A673 (cell line): Measurements from ENCODE around the gene HEPHL1. TPM values are rescaled to one million over a fixed set of nuclear protein-coding genes. Genes with fewer than 3 reads are reported as not detected.

Experiments
- BruUV-seq: library from RNA; stranded (reverse); fragments of 400-500 nt; replicated peaks from 2 replicates; lab custom pipeline; 2021; lab: Mats Ljungman, UMichigan
- CTCF ChIA-PET: fragments of 300-600 bp; sonication (Branson Sonifier 250); formaldehyde crosslinking; loops from one replicate; lab custom pipeline; 2022; ENCODE audit warnings: antibody characterized with exemption; lab: Charles Lee
- POLR2A ChIA-PET: fragments of 300-600 bp; sonication (Branson Sonifier 250); formaldehyde crosslinking; loops from one replicate; lab custom pipeline; 2022; ENCODE audit warnings: antibody characterized with exemption; ENCODE audit not compliant: low non-redundant PET; lab: Charles Lee
- DNase-seq: peaks from one replicate; pipeline ENCODE4 v3.0.0-alpha.2; 2015; ENCODE audit warnings: low spot score
- H3K27ac ChIP-seq: fragments of 200-600 bp; sonication (generic); 2 replicates; pipeline ENCODE4 v1.5.1; 2016; ENCODE audit warnings: mixed run types, low read depth, mild to moderate bottlenecking, mixed read lengths, antibody characterized with exemption, low read length; ENCODE audit not compliant: poor library complexity, severe bottlenecking
- H3K27me3 ChIP-seq: fragments of 200-600 bp; sonication (generic); replicated peaks from 2 replicates; pipeline ENCODE4 v1.6.1; 2017; ENCODE audit warnings: mixed run types, low read depth, mild to moderate bottlenecking, mixed read lengths, antibody characterized with exemption, low read length; ENCODE audit not compliant: insufficient read depth, poor library complexity
- H3K36me3 ChIP-seq: fragments of 200-600 bp; sonication (generic); 2 replicates; pipeline ENCODE4 v1.6.1; 2016; ENCODE audit warnings: mixed run types, mild to moderate bottlenecking, mixed read lengths, antibody characterized with exemption, low read length; ENCODE audit not compliant: insufficient read depth, poor library complexity, severe bottlenecking
- H3K4me1 ChIP-seq: fragments of 200-600 bp; sonication (generic); 2 replicates; pipeline ENCODE4 v1.6.1; 2017; ENCODE audit warnings: mixed run types, mild to moderate bottlenecking, mixed read lengths, antibody characterized with exemption, low read length; ENCODE audit not compliant: insufficient read depth, poor library complexity, severe bottlenecking
- H3K4me3 ChIP-seq: fragments of 200-600 bp; sonication (generic); 2 replicates; pipeline ENCODE4 v1.5.1; 2016; ENCODE audit warnings: low read depth, mixed run types, mild to moderate bottlenecking, mixed read lengths, low read length; ENCODE audit not compliant: poor library complexity, severe bottlenecking
- H3K9me3 ChIP-seq: fragments of 200-600 bp; sonication (generic); 2 replicates; pipeline ENCODE4 v1.6.1; 2016; ENCODE audit warnings: mixed run types, low read depth, mild to moderate bottlenecking, mixed read lengths, antibody characterized with exemption, low read length; ENCODE audit not compliant: poor library complexity, severe bottlenecking
- CTCF ChIP-seq: fragments of 300-800, 200-600 bp; sonication (generic); conservative IDR thresholded peaks from 2 replicates; pipeline ENCODE4 v1.5.1; 2017; ENCODE audit warnings: low read depth, mild to moderate bottlenecking, antibody characterized with exemption, low read length, moderate library complexity, mixed read lengths
- EZH2 ChIP-seq: fragments of 200-600 bp; sonication (generic); IDR thresholded peaks from 2 replicates; pipeline ENCODE4 v1.6.1; 2017; ENCODE audit warnings: borderline replicate concordance, low read depth, mild to moderate bottlenecking, mixed read lengths, antibody characterized with exemption, low read length; ENCODE audit not compliant: poor library complexity, severe bottlenecking
- intact Hi-C: fragments of 100-400 bp; cut with micrococcal nuclease; formaldehyde crosslinking; loops from one replicate; pipeline ENCODE4 v1.10.0; 2022; ENCODE audit not compliant: unreplicated experiment
- total RNA-seq: library from RNA; stranded (reverse); gene quantifications from 2 replicates; pipeline ENCODE4 v1.2.3, GENCODE V29; 2021

Gene HEPHL1
- total RNA-seq, 1 experiment from 2014 or later, result not detected

DNA sequence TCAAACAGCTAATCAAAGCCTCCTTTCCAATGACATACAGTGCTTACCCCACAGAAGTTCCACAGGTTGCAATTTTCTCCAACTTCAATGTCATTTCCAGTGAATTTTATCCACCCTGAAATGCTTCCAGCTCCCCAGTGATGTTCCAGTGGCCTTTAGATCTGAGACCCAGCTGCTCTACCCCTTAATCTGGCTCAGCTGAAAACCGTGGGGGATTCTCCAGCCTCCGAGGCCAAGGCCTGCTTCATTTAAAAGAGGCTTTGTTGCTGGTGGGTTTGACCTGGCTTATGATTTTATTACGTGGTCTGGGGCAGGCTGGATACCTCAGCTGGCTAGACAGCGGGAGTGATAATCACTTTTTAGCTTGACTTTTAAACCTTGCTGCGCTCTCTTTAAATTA, 10.9 kb downstream of the HEPHL1 start:
- no TSS peak for BruUV-seq
- ChIA-PET POLR2A (no interaction called here), CTCF (no interaction called here)
- Histone ChIP-seq H3K9me3 (no peaks in the 10 kb centered on the region), H3K4me3 (no peak overlapping the region), H3K36me3 (no peaks in the 10 kb centered on the region), H3K4me1 (no peaks in the 10 kb centered on the region), H3K27ac (no peak overlapping the region), H3K27me3 (no peaks in the 10 kb centered on the region)
- DNase-seq, result no peak
- TF ChIP-seq CTCF (no peak), EZH2 (no peak)
- intact Hi-C loops, result no loop called here

DNA sequence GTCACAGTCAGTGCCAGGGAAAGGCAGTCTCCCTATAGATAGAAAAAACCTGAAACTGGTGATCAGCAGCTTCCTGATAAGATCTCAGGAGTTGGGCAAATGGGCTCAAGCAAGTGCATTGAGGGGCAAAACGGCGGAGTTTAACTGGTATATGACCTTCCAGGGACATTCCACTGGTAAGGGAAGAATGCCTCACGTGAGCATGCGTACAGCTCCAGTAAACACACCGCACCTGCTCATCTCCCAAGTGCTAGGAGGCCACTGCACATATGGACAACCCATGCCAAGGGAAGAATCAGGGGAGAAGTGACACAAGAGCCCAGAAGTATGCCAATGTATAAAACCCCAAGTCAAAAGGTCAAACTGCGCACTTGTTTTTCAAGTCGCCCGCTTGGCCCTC, 11.6 kb downstream of the HEPHL1 start:
- POLR2A ChIA-PET, result no interaction called here
- no peaks in the 10 kb centered on the region for H3K4me1 ChIP-seq
- no peaks in the 10 kb centered on the region for H3K36me3 ChIP-seq
- no peaks in the 10 kb centered on the region for H3K27me3 ChIP-seq
- DNase-seq, result no peak
- H3K9me3 ChIP-seq, result no peaks in the 10 kb centered on the region
- intact Hi-C loops, result no loop called here
- H3K4me3 ChIP-seq, result no peak overlapping the region
- CTCF ChIA-PET, result no interaction called here
- no peak overlapping the region for H3K27ac ChIP-seq
- BruUV-seq, result no TSS peak
- no peak for TF ChIP-seq EZH2
- TF ChIP-seq CTCF, result no peak

GRCh38 chr11:94034207-94034606, 13.1 kb downstream of the HEPHL1 start:
- TF ChIP-seq EZH2 (no peak), CTCF (no peak)
- H3K4me1 ChIP-seq, result no peaks in the 10 kb centered on the region
- intact Hi-C loops, result no loop called here
- no peaks in the 10 kb centered on the region for H3K36me3 ChIP-seq
- H3K27ac ChIP-seq, result no peak overlapping the region
- CTCF ChIA-PET, result no interaction called here
- no peaks in the 10 kb centered on the region for H3K9me3 ChIP-seq
- H3K27me3 ChIP-seq, result no peaks in the 10 kb centered on the region
- BruUV-seq, result no TSS peak
- no peak for DNase-seq
- no peak overlapping the region for H3K4me3 ChIP-seq
- POLR2A ChIA-PET, result no interaction called here
